ENCODE measurements around the gene RDH8.
A peak's percentile ranks its signal among the peaks of the same experiment; 100 is the strongest.
"Not testable (repeated sequence)": the region's sequence is repeated elsewhere in the genome, so short reads cannot be mapped to it uniquely, and the experiment has no call there.

The RDH8 gene

DNA sequence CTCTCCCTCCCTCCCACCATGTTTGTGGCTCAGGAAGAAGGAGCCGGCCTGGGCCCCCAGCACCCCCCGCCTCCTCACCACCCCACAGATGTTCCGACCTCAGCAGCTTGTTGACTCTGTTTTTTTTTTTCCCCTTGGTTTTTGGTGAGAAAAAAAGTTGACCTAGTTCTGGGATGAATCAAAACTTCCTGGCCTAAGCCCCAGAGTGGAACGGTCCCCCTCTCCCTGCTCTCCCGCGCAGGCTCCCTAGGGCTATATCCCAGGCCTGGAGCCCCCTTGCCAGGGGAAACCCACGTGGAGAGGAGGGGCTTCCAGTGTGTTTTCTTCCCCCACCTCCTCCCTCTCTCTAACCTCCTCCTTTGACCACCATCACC lies 7.0 kb upstream of the RDH8 start:
- no peak for DNase-seq

DNA sequence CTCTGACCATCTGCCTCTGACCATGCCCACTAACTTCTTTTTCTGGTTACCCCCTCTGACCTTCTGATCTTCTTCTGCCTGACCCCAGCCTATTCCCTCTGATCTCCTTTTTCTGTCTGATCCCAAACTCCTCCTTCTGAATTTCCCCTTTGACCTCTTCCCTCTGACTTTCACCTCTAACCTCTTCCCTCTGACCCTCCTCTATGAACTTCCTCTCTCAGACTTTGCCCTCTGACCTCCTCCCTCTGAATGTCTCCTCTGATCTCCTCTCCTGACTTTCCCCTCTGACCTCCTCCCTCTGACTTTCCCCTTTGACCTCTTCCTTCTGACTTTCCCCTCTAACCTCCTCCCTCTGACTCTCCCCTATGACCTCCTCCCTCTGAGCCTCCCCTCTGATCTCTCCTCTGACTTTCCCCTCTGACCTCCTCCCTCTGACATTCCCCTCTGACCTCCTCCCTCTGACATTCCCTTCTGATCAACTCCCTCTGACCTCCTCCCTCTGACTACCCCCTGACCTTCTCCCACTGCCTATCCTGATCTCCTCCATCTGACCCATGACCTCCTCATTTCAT lies 6.4 kb upstream of the RDH8 start:
- DNase-seq, result no peak

DNA sequence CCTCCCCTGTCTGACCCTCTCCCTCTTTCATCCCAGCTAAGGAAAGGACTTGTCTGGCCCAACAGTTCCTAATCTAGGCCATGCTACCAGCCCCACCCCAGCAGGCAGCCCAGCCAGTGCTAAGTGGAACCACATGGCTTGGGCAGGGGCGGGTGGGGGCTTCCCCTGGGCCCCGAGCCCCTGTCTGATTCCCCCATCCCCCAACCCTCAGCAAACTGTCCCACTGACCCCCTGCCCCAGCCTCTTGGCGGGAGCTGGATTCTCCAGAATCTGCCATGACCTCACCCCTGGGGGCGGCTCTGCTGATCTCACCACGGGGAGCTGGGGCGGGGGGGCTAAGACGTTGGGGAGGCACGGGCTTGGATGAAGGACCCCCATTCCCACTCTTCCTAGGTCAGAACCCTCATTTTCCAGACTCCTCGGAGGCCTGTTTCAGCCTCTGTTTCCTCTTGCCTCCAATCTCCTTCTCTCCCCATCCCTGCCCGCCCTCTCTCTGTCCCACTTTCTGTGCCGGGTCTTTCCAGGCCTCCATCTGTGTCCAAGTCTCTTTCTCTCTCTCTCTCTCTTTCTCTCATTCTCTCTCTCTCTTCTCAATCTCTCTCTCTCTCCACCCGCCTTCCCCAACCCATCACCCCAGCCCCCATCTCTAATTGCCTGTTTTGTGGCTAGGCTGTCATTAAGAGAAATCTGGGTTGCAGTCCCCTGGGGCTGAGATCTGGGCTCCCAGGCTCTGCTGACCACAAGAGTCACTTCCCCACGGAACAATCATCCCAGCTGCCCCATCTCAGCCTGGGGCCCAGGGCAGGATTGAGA lies 5.7 kb upstream of the RDH8 start:
- no peak for DNase-seq

DNA sequence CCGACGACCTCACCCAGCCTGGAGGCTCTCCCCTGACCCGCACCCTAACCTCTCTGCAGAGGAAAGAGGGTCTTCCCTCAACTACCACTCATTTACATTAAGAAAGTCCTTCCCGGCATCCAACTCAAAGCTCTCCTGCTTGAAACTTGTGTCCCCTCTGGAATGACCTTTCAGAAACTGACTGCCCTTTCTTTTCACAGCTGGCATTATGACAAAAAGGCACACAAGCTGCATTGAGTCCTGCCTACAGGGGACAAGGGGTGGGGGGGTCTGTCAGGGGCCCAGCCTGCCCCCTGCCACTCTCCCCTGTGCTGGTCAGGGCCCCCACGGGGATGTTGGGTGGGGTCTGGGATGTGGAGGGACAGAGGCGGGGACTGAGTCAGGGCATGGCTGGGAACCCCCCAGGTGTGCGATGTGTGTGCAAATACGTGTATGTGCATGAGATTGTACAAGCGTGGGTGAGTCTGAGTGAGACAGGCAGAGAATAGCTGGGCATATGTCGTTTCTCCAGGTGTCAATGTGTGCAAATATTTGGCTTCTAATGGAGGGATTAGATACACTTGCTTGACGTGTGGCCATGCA lies 5.0 kb upstream of the RDH8 start:
- no peak for DNase-seq

DNA sequence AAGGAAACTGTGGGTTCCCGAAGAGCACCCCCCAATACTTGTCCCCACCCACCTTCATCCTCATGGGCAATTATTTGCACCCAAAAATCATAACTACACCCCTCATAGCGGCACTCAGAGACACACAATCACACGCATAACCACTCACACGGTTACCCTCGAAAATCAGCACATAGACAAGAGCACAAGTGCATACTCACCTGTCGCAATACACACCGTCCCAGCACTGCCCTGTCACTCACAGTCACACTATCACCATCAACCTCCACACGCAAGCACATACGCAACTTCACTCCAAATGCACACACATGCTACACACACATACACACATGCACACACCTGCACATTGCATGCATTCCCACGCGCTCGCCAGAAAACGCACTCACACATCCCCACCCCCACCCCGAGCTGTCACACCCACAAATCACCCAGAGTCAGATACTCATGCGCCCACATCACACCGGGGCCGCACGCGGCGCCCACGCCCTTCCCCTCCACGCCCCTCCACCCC lies 3.5 kb upstream of the RDH8 start:
- DNase-seq, result no peak

DNA sequence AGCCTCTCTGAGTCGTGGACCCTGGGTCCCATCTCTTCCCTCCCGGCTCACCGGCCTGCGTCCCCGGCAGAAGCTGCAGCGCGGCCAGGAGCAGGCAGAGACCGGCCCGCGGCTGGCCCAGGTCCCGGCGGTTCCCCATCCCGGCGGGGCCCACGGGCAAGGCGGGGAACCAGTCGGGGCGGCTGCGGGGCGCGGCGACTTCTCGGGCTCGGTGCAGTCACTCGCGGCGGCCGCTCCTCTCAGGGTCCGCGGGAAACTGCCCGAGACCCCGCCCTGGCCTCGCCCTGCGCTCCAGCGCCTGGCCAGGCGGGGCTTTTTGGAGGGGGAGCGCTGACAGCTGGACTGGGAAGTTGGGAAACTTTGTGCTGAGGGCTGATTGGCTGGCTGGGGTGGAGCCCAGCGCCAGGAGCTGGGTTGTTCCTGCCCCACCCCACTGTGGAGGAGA lies 3.0 kb upstream of the RDH8 start, which contains the start of gene COL5A3:
Gene COL5A3, minus strand, starts transcription at position 258 of the 445 bp plus-strand sequence. Its CDS starts 119 bp downstream, at position 139.
- DNase-seq, result no peak

DNA sequence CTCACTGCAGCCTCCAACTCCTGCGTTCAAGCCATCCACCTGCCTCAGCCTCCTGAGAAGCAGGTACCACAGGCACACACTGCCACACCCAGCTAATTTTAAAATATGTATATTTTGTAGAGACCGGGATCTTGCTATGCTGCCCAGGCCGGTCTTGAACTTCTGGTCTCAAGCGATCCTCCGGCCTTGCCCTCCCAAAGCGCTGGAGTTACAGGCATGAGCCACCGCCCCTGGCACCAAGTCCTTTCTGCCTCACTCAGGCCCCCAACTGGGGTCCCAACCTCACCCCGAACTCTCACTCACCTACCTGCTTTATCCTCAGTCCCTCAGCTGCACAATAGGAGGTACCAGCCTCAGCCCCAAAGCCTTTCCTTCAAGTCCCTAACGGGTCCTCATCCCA lies 2.3 kb upstream of the RDH8 start:
- no peak for DNase-seq

DNA sequence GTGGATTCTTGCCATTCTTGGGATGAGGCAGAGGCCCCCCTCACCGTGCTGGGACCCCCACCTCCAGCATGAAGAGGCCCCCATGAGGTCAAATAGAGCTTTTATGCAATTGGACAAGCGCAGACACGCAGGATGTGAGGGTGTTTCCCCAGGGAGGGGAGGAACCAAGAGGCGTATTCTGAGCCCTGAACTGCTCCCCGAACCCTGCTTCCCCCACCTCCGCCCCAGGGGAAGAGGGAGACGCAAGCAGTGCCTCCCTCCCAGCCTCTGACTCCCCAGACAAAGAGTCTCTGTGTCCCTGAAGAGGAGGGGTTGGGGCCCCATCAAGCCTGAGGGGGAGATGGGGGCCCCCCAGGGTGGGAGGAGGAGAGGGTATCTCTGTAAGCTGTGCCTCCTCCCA lies 1.3 kb upstream of the RDH8 start:
- DNase-seq, result no peak

DNA sequence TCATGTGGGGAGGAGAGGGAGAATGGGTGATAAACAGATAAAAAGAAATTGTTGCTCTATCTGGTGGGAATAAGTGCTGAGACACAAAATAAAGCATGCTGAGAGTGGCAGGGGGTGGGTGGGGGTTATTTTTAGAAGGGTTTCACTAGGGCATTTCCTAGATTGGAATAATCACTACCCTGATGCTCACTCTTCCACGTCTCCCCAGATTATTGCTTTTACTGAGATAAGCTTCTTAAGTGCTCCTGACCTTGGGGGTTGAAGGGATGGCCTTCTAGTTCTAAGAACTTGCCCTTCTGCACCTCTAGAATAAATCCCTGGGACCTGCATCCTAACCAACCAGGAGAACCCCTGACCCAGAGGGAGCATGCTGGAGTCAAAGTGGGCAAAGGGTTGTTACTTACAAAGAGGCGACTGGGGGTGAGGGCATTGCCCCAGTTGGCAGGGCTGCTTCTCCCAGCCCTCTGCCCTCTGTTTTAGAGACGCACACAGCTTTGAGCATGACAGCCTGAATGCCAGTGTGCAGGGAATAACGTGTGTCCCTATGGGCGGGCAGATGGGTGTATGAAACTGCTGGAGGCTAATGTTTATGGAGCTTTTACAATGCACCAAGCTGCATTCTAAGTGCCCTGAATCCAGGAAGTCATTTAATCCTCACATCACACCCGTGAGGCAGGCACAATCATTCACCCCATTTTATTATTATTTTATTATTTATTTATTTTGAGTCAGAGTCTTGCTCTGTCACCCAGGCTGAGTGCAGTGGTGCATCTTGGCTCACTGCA lies 743 bp downstream of the RDH8 start:
- DNase-seq, result no peak

DNA sequence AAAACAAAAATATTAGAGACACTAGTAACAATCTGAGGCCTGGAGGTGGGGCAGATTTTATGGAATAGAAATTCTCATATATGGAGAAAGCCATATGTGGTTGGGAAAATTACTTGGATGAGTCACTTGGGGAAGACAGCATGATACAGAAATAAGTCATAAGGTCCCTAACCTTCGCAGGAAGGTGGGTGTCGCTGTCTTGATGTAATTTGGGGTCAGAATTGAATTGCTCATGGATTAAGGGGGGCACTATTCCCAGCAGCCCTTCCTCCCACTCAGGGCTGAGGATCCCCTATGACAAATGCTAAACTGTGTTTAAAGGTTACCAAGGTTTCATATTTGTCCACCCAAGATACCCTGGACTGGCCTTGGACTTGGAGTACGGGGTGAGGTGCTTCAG lies 5.0 kb downstream of the RDH8 start:
- DNase-seq, result no peak

DNA sequence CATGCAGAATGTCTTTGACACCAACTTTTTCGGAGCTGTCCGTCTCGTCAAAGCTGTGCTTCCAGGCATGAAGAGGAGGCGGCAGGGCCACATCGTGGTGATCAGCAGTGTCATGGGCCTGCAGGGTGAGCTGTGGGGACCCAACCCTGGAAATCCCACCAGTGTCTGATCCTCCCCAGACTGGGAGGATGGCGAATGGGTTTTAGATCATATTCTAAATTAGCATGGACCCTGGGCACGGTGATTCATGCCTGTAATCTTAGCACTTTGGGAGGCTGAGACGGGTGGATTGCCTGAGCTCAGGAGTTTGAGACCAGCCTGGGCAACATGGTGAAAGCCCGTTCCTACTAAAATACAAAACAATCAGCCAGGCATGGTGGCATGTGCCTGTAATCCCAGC lies 5.5 kb downstream of the RDH8 start:
- no peak for DNase-seq

DNA sequence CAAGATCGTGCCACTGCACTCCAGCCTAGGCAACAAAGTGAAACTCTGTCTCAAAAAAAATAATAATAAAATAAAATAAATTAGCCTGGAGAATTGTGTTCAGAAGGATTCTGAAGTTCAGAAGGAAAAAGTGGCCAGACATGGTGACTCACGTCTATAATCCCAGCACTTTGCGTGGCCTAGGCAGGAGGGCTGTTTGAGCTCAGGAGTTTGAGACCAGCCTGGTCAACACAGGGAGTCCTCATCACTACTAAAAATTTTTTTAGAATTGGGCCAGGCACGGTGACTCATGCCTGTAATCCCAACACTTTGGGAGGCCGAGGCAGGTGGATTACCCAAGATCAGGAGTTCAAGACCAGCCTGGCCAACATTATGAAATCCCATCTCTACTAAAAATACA lies 6.0 kb downstream of the RDH8 start:
- DNase-seq, result no peak

DNA sequence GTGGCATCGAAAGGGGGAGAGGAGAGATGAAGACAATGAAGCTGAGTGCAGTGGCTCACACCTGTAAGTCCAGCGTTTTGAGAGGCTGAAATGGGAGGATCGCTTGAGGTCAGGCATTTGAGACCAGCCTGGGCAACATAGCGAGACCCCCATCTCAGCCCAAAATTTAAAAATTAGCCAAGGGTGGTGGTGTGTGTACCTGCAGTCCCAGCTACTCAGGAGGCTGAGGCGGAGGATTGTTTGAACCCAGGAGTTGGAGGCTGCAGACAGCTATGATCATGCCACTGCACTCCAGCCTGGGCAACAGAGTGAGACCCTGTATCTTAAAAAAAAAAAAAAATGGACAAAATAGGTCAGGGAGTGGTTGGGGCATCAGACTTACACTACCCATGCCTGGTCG lies 7.6 kb downstream of the RDH8 start:
- no peak for DNase-seq

DNA sequence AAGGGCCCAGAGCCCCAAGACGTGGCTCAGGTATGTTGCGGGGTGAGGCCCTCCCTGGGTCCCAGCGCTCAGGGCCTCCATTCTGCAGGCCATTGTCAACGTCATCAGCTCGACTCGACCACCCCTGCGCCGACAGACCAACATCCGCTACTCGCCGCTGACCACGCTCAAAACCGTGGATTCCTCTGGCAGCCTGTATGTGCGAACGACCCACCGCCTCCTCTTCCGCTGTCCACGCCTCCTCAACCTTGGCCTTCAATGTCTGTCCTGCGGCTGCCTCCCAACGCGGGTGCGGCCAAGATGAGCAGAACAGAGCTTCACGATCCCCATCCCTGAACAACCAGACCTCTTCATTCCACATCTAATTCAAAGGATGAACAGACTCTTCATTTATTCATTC lies 8.2 kb downstream of the RDH8 start:
- DNase-seq, result no peak

DNA sequence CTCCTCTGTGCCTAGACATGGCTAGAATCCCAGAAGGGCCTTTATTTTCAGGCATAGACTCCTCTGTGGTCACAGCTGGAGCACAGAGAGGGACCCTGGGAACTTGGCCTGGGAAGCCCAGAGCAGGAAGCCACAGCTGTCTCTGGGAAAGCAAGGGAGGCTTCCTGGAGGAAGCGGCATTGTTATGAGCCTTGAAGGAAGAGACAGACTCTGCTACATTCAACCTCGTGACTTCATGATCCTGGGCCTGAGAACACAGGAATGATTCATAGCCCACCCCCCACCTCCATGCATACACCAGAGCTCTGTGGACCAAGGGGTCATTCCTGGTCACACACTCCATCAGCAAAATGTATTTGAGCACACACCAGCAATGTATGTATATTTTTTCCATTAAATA lies 8.6 kb downstream of the RDH8 start:
- no peak for DNase-seq

DNA sequence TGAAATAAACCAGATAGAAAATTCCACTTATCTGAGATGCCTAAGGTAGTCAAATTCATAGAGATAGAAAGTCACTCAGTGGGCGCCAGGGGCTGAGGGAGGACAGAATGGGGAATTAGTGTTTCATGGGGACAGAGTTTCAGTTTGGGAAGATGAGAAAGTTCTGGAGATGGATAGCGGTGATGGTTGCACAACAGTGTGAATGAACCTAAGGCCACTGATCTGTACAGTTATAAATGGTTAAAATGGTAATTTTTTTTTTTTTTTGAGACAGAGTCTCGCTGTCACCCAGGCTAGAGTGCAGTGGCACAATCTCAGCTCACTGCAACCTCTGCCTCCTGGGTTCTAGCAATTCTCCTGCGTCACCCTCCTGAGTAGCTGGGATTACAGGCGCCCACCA lies 9.8 kb downstream of the RDH8 start:
- DNase-seq, result not testable (repeated sequence)

DNA sequence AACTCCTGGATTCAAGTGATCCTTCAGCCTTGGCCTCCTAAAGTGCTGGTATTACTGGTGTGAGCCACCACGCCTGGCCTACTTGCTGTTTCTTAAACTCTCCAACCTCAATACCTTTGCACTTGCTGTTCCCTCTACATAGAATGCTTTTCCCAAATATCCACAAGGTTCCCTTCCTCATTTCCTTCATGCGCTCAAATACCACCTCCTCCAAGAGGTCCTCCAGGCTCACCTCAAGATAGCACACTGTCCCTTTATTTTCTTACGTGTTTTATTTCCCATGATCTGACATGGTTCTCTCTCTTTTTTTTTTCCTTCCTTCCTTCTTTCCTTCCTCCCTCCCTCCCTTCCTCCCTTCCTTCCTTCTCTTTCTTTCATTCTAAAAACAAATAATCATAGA lies 13.5 kb downstream of the RDH8 start:
- DNase-seq, result no peak

DNA sequence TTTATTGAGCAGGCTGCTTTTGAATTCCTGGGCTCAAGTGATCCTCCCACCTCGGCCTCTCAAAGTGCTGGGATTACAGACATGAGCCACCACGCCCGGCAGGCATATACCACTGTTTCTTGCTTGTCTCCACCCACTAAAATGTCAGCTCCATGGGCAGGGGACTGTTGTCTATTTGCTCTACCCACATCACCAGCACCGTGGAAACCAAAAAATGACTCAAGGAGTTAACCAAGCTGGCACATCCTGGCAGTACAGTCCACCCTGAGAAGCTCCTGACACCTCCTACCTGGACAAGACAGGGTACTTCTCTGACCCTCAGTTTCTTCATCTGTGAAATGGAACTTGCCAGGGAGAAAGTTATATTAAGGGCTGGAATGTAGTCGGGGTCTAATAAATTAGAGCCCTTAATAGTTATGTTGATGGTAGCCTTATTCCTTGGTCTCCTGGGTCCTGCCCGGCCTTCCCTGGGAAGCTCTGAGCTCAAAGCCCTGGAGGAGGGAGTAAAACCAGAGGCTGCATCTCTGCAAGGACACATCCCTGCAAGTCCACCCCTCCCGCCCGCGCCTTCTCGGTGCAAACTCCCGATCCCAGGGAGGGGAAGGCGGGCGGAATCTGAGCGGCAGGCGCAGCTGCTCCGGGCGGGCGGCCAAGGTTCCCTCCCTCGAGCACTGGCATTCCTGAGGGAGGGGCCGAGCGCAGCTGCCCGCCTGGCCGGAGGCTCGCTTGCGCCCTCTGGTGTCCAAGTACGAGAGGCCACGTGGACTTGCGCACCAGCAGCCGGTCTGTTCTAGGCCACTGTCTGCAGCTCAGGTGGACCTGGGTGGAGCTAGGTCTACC lies 14.1 kb downstream of the RDH8 start:
- peak; percentile 92 for DNase-seq

DNA sequence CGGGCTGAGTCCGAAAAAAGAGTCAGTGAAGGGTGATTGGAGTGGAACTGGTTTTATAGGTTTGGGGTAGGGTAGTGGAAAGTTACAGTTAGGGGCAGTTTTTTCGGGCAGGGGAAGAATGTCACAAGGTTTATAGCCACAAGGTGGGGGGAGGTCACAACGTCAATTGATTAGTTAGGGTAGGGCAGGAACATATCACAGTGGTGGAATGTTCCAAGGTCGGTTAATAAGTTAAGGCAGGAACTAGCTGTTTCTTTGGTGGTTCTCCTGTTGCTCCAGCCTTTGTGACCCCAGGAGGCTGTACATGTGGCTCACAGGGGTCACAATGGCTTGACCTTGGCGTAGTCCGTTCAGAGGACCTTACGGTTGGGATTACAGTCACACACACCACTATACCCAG lies 20.3 kb downstream of the RDH8 start:
- DNase-seq, result no peak

DNA sequence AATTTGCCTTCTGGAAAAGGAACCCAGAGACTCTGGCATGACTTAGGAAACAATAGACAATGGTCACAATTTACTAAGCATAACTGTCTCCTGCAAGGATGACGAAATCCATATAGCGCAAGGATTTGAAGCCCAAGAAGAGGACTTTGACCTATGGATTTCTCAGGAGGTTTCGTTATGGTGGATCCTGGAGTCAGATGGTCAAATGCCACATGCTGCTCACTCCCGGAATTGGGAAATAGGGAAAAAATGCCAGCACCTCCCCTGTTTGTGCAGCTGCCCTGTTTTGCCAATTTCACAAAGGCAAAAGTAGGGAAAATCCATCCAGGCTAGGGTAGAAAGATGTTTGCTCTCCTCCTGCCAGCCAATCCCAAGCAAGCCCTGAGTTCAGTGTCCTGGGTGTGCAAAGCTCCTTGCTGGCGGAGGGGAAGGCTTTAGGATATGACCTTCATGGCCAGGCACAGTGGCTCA lies 23.4 kb downstream of the RDH8 start:
- no peak for DNase-seq

DNA sequence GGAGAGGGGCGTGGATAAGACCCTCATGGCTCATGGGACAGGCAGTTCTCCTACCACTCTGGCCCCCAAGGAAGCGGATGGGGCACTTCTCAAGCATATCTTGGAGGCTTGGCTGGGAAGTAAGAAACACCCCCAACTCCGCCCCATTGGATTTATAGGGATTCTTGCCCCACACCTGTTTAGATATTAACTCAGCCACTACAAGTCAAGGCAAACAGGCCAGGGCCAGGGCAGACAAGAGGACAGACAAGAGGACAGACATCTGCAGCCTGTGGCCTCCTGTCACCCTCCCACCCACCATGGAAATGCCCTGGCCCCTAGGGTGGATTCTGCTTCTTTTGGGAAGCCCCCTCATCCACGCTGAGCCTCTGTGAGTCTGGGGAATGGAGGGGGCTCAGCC lies 24.1 kb downstream of the RDH8 start:
- no peak for DNase-seq

DNA sequence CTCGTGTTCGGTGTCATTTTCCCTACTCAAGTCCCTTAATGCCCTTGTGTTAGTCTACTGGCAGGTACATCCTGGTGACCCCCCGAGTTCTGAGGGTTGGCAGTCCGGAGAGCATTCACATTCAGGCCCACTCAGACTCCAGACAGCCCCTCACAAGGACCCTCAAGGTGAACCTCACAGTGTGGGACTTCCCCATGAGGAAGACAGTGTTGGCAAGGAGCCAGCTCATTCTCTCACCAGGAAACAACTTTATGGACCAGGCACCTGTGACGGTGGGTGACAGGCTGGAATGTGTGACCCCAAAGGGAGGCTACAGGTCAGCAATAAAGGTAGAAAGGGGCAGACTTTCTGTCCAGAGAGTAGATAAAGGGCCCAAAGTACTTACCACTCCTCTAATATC lies 24.5 kb downstream of the RDH8 start:
- no peak for DNase-seq

Data from COR-L47 (cell line).